Measurements from ENCODE around the gene BOK. TPM values are rescaled to one million over a fixed set of nuclear protein-coding genes. Genes with fewer than 3 reads are reported as not detected.
A peak's percentile ranks its signal among the peaks of the same experiment; 100 is the strongest.

The BOK gene
- polyA plus RNA-seq, 3 donors = 0.05 TPM; not detected in 2

GRCh38 chr2:241555711-241556110 lies 2.8 kb upstream of the BOK start:
- H3K4me1 ChIP-seq (ENCODE audit: control insufficient read depth in 1 of 2, insufficient read depth in 2 of 2, low read length in 2 of 2) = peaks cover 0 to 13% of the 10 kb centered on the region in 2 donors

GRCh38 chr2:241556746-241557145 lies 1.8 kb upstream of the BOK start:
- peak overlapping the region in 1 of 2 donors; percentile 5 for H3K4me3 Mint-ChIP-seq
- Histone ChIP-seq H3K4me2 (replicated peaks; ENCODE audit: extremely low read depth, low read length, poor library complexity, severe bottlenecking) (no peak overlapping the region), H3K27me3 (ENCODE audit: control insufficient read depth in 2 of 2, insufficient read depth in 2 of 2, low read length in 2 of 2) (peaks cover 19 to 45% of the 10 kb centered on the region in 2 donors), H3K4me1 (ENCODE audit: control insufficient read depth in 1 of 2, insufficient read depth in 2 of 2, low read length in 2 of 2) (peaks cover 0 to 13% of the 10 kb centered on the region in 2 donors), H3K9ac (ENCODE audit: insufficient read depth, low read length, poor library complexity, severe bottlenecking) (no peak overlapping the region), H2AFZ (ENCODE audit: insufficient read depth, low read depth, low read length, poor library complexity, severe bottlenecking) (no peak overlapping the region), H3K4me3 (replicated peaks in 1 of 3; ENCODE audit: low read depth in 2 of 3, low read length in 3 of 3) (no peak overlapping the region), H3K79me2 (ENCODE audit: insufficient read depth, low read length) (no peaks in the 10 kb centered on the region), H3K9me3 (replicated peaks in 1 of 2; ENCODE audit: control insufficient read depth in 1 of 2, insufficient read depth in 1 of 2, low read length in 2 of 2) (peaks cover 12 to 24% of the 10 kb centered on the region in 2 donors), H3K27ac (ENCODE audit: low read depth in 1 of 2, low read length in 2 of 2) (no peak overlapping the region), H3K36me3 (replicated peaks in 1 of 2; ENCODE audit: control insufficient read depth in 1 of 2, insufficient read depth in 2 of 2, low read length in 2 of 2) (no peaks in the 10 kb centered on the region), H4K20me1 (ENCODE audit: insufficient read depth, low read length) (no peaks in the 10 kb centered on the region)
- no peak for DNase-seq
- H3K27me3 Mint-ChIP-seq (ENCODE audit: low read depth in 3 of 3) = peaks cover 50 to 80% (median 59%) of the 10 kb centered on the region in 3 donors
- no peak for TF ChIP-seq CTCF (IDR thresholded peaks at IDR 0.05)
- peaks cover 0 to 9% of the 10 kb centered on the region in 2 donors for H3K36me3 Mint-ChIP-seq
- peaks cover 10 to 38% (median 28%) of the 10 kb centered on the region in 7 donors for H3K9me3 Mint-ChIP-seq
- peaks cover 3% of the 10 kb centered on the region for H3K4me1 Mint-ChIP-seq
- intact Hi-C loops (cut with micrococcal nuclease) = no loop called here
- no peak overlapping the region for H3K27ac Mint-ChIP-seq

More at GRCh38 chr2:241555711-241556110, 2.8 kb upstream of the BOK start:
- no peaks in the 10 kb centered on the region for H3K79me2 ChIP-seq (ENCODE audit: insufficient read depth, low read length)
- peaks cover 19 to 46% of the 10 kb centered on the region in 2 donors for H3K27me3 ChIP-seq (ENCODE audit: control insufficient read depth in 2 of 2, insufficient read depth in 2 of 2, low read length in 2 of 2)
- H3K9me3 ChIP-seq (replicated peaks in 1 of 2; ENCODE audit: control insufficient read depth in 1 of 2, insufficient read depth in 1 of 2, low read length in 2 of 2) = peaks cover 12 to 24% of the 10 kb centered on the region in 2 donors
- H3K36me3 ChIP-seq (replicated peaks in 1 of 2; ENCODE audit: control insufficient read depth in 1 of 2, insufficient read depth in 2 of 2, low read length in 2 of 2) = no peaks in the 10 kb centered on the region
- Mint-ChIP-seq H3K27me3 (ENCODE audit: low read depth in 3 of 3) (peaks cover 52 to 80% (median 60%) of the 10 kb centered on the region in 3 donors), H3K4me3 (no peak overlapping the region), H3K9me3 (peaks cover 10 to 38% (median 28%) of the 10 kb centered on the region in 7 donors), H3K27ac (no peak overlapping the region), H3K4me1 (peaks cover 3% of the 10 kb centered on the region), H3K36me3 (peaks cover 0 to 9% of the 10 kb centered on the region in 2 donors)
- DNase-seq = no peak
- H4K20me1 ChIP-seq (ENCODE audit: insufficient read depth, low read length) = no peaks in the 10 kb centered on the region
- H3K9ac ChIP-seq (ENCODE audit: insufficient read depth, low read length, poor library complexity, severe bottlenecking) = no peak overlapping the region
- no peak for TF ChIP-seq CTCF (IDR thresholded peaks at IDR 0.05)
- H3K4me2 ChIP-seq (replicated peaks; ENCODE audit: extremely low read depth, low read length, poor library complexity, severe bottlenecking) = no peak overlapping the region
- no peak overlapping the region for H3K27ac ChIP-seq (ENCODE audit: low read depth in 1 of 2, low read length in 2 of 2)
- no peak overlapping the region for H2AFZ ChIP-seq (ENCODE audit: insufficient read depth, low read depth, low read length, poor library complexity, severe bottlenecking)
- intact Hi-C loops (cut with micrococcal nuclease) = no loop called here
- no peak overlapping the region for H3K4me3 ChIP-seq (replicated peaks in 1 of 3; ENCODE audit: low read depth in 2 of 3, low read length in 3 of 3)
- 44% methylated on average over 2 of the region's 3 CpGs for WGBS (ENCODE audit: insufficient coverage)
